ENCODE data around the gene ATG14.
"Not testable (repeated sequence)": the region's sequence is repeated elsewhere in the genome, so short reads cannot be mapped to it uniquely, and the experiment has no call there.

Gene ATG14, protein sequence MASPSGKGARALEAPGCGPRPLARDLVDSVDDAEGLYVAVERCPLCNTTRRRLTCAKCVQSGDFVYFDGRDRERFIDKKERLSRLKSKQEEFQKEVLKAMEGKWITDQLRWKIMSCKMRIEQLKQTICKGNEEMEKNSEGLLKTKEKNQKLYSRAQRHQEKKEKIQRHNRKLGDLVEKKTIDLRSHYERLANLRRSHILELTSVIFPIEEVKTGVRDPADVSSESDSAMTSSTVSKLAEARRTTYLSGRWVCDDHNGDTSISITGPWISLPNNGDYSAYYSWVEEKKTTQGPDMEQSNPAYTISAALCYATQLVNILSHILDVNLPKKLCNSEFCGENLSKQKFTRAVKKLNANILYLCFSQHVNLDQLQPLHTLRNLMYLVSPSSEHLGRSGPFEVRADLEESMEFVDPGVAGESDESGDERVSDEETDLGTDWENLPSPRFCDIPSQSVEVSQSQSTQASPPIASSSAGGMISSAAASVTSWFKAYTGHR

DNA sequence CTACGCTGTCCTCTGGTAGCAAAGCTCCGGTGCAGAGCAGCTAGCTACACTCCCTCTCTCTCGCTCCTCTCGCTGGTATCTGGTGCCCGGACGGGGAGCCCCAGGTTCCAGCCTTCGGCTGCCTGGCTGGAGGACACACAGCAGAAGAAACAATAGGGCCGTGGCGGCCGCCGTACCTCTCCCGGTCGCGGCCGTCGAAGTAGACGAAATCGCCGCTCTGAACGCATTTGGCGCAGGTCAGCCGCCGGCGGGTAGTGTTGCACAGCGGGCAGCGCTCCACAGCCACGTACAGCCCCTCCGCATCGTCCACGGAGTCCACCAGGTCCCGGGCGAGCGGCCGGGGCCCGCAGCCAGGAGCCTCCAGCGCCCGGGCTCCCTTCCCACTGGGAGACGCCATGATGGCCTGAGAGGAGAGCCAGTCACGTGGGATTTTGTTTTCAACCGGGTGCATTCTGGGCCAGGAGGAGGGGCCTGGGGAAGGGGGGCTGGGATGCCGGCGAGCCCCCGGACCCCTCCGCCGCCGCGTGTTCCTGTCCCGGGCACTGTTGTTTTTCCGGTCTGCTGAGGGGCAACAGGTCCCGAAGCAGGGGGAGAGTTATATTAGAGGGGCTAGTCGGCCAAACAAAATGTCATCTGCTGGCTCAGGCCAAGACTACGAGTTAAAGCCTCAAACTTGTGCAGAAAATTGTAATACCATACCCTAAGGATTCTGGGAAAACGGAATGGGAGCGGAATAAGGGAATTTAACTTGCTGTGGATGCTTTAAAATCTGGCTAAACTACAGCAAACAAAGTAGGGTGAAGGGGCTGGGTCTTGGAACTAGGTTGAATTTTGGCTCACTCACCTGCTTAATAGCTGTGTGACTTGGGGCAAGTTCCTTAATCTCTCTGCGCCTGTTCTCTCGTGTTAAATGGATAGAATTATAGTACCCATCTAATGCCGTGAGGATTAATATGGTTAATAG lies at the start of gene ATG14:
ATG14 (minus strand) TSS at position 405 of the 964 bp plus-strand sequence; CDS start at position 397, 8 bp downstream.
- DNase-seq, result peak; percentile 75 to 76

DNA sequence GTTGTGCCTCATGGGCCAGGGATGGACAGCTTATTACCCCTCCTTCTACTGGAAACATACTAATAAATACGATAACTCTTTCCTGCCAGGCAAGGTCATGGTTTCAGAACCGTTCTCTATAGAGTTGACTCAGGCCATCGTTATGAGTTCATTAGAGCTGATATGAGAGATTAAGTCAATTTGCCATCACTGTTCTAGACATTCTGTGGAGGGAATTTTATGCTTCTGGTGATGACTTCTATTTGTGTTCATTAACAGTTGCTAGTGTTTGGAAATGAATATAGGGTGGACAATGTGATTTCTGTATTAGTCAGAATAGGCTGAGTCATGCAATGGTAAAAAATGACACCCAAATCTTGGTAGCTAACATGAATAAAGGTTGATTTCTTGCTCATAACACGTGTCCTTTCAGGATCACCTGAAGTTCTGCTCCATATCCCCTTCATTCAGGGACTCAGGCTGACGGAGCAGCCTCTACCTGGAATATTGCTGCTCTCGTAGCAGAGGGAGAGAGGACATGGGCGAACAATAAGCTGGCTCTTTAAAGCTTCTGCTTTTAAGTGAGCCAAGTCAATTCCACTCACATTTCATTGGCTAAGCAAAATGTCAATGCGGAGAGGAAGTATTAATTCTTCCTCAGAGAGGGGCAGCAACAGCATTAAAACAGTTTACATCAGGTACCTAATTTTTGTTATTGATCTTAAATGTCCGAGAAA lies 47.3 kb upstream of the ATG14 start:
- DNase-seq, result no peak

DNA sequence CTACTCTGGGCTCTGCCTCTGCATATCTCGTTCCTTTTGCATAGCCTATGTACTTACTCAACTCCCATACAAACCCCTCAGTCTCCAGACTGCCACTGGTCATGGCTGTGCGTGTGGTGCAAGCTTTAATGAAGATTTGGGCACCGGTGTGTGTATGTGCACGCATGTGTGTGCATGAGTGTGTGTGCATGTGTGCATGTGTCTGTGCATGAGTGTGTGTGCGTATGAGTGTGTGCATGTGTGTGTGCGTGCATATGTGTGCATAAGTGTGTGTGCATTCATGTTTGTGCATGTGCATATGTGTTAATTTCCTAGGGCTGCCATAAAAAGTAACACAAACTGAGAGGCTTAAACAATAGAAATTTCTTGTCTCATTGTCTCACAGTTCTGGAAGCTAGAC lies 45.9 kb upstream of the ATG14 start:
- no peak for DNase-seq

DNA sequence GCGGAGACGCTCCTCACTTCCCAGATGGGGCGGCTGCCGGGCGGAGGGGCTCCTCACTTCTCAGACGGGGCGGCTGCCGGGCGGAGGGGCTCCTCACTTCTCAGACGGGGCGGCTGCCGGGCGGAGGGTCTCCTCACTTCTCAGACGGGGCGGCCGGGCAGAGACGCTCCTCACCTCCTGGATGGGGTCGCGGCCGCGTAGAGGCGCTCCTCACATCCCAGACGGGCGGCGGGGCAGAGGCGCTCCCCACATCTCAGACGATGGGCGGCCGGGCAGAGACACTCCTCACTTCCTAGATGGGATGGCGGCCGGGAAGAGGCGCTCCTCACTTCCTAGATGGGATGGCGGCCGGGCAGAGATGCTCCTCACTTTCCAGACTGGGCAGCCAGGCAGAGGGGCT lies 44.8 kb upstream of the ATG14 start:
- DNase-seq, result not testable (repeated sequence)

DNA sequence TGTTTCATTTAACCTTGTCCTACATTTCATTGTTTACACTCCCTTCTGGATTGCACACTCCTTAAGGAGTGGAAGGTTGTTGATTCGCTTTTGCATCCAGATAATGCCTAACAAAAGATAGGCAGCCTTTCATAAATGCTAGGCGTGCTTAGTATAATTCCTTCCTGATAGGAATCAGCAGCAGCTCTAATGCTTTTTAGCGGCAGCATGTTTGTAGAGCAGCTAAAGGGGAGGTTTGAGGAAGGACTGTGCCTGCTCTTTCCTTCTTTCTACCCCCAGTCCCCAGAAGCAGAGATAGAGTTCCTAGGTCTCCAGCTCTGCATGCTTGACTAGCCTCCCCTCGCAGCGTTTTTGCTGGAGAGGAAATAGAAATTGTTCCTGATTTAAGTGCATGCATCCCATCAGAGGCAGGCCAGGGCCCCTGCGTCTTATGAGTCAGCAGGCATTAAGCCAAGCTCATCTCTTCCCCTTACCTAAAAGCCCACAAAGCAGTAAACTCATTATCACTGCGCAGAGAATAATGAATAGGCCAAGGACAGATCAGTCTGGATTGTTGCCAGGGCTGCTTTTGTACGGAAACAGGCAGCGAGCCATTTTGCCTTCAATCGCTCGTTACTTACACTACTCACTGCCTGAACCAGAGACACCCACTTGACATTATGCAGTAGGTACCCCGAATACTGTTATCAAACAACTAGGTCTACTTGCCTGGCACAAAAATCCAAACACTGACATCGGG lies 42.8 kb upstream of the ATG14 start:
- peak in 1 of 2 donors; percentile 15 for DNase-seq

DNA sequence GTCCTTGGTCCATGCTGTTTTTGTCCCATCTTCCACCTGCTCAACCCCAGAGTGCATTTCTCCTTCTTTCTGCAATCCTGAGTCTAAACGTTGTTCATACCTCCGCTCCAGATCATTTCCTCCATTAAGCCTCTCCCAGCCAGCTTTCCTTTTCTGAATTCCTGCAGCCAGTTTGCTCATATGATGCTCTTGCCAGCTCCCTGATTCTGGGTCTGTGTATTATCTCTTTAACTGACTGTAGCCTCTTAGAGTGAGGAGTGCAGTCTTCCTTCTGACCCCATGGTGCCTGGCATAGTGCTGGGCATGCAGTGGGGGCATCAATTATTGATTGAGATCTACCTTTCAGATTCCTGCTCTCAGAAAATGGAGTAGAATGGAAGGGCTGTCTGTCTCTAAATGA lies 40.3 kb upstream of the ATG14 start:
- no peak for DNase-seq

DNA sequence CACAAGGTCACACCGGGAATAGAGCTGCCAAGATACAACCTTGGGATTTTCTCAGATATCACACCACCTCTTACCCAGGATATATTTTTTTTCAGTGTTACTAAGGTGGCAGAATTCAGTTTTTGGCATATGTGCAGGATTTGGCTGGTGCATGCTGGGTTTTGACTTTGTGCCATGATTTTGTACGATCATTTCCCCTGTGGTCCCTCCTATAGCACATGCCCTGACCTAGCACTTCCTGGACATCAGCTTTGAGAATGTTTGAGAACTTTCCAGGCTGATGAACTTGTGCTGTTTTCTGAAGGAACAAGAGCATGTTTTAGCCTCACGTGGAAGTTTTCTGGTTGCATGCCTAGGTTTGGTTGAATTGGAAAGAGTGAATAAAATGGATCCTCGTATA lies 39.8 kb upstream of the ATG14 start:
- no peak for DNase-seq

DNA sequence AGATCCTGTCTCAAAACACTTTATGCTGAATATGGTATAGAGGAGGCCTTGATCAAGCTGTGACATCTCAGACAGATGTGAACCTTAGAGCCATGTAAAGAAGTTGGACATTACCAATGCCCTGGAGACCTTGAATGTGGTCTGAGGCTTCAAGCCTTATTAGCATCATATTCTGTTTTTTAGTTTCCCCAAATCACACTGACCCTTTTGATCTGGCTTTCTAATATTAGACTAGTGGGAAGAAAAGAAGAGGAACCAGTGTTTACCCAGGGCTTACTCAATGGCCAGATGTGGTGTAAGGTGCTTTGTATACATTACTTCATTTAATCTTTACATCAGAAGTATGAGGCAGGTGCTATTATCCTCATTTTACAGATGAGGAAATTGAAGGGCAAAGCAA lies 39.4 kb upstream of the ATG14 start:
- no peak for DNase-seq

DNA sequence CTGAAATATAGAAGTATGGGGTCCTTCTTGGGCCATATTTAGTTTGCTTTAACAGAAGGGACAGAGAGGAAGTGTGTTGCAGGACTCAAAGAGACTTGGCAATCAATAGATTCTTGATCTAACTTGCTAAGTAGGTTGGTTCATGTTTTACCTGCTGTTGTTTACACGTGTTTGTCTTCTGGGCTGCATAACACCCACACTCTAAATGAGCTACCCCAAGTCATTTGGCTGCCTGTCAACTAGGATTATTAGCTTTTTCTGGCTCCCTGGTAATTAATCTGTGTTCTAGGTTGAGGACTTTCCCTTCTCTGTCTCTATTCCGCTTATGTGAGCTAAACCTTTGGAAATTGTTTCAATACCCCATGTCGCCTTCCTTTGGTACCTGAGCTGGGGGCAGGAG lies 38.9 kb upstream of the ATG14 start:
- DNase-seq, result no peak

DNA sequence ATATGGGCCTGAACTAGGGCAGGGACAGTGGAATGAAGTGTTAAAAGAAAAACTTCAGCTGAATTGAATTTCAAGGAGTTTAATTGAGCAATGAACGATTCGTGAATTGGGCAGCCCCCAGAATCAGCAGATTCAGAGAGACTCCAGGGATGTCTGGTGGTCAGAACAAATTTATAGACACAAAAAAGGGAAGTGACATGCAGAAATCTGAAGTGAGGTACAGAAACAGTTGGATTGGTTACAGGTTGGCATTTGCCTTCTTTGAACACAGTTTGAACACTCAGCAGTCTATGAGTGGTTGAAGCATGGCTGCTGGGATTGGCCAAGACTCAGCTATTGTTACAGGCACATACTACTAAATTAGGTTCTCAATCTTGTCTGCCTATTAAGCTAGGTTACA lies 38.5 kb upstream of the ATG14 start:
- no peak for DNase-seq

DNA sequence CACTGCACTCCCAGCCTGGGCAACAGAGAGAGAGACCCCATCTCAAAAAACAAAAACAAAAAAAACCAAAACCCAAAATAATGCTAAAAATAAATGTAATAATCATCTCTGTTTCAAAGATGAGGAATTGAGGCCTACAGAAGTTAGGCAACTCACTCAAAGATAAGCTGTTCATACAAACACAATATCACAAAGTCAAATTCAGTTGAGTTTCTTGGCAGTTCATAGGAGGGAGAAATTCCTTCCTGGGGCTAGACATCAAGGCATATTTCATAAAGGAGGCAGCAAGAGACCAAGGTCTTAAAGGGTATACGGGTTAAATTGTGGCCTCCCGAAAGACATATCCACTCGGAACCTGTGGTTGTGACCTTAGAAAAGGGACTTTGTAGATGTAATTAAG lies 37.5 kb upstream of the ATG14 start:
- no peak for DNase-seq

DNA sequence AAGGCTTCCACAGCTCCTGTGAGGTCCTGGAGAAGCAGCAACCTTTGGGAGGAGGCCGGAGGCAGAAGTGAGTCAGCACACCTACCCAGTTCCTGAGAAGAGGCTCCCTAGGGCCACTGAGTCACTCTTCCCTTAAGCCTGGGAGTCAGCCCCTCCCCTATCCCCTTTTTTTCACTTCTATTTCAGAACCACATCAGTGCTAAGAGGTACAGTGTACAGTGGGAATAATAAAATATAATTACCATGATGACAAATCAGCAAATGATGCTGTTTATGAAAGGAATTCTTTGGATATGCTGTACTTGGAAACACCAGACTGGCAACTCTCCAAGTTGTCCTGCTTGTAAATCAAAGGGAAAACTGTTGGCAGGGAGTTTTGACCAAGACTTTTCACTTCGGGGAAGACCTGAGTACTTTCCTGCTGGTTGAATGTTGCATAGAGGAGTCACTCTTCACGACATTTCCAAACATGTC lies 36.5 kb upstream of the ATG14 start:
- DNase-seq, result no peak

DNA sequence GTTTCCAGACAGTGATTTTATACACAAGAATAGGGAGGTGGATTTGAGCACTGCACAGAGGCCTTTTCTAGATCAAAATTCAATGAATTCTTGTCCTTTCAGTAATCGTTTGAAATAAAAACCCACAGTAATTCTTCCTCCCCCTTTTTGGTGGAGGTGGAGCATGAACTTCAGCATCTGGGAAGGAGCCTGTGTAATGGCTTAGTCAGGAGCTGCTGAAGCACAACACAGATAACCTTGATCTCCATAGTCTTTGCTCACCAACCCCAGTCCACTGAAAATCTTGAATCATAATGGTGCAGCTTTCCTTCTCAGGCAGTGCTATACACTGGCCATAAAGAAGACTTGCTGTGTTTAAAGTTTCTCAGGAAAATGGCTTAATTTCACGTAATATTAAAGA lies 35.2 kb upstream of the ATG14 start:
- no peak for DNase-seq

DNA sequence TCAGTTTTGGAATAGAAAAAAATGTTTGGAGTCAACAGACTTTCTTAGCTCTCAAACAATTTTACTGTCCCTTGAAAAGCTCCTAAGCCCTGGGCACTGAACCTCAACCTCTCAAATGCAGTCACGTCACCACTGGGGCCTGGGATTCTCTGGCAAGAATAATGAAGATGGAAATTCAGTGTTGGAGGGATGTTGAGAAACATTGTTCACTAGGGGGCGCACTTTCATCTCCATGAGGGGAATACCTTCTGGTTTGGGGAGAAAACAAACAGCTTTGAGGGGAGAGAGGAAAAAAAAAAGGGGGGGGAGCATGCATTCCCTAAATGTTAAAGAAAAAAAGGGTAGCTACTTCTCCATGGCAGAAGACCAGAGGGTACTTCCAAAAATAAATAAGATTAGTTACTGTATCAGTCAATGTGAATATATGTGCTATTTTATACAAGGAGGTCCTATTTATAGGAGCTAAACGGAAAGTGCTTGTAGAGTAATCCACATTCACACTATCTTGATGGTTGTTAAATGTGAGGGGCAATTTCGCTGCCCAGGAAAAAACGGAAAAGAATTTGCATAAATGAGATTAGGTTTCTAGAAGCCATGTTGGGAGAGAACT lies 34.6 kb upstream of the ATG14 start:
- peak; percentile 23 to 58 for DNase-seq

DNA sequence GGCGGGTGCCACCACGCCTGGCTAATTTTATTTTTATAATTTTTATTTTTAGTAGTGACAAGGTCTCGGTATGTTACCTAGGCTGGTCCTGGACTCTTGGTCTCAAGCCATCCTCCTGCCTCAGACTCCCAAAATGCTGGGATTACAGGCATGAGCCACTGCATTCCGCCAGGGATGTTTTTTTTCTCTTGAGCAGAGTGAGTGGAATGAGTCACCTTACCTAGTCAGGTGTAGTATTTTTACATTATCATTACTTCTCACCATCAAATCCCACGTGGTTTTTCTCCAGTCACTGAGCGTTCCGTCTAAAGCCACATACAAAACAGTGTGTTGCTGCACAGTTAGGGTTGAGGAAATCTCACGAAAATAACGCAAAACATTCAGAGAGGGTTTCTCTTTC lies 29.7 kb upstream of the ATG14 start:
- no peak for DNase-seq

DNA sequence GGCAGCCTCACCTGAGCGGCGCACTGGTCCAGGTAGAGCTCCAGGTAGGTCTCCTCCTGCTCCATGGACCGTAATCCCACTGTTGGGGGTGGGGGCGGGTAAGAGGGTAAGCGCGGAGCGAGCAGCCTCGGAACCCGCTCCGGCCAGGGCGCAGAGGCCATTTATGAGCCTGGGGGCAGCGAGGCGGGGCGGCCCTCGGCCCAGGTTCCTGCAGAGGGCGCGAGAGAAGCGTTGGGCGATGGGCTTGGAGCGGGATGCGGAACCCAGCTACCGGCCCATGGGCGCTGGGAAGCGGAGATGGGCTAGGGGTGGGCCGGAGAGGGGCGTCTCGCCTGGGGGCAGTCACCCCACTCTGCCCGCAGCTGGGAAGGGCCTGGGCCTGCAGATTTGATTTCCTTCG lies 28.8 kb upstream of the ATG14 start, which contains the start of gene TBPL2:
TBPL2 (minus strand) TSS at position 232 of the 400 bp plus-strand sequence; CDS start at position 65, 167 bp downstream.
- no peak for DNase-seq

DNA sequence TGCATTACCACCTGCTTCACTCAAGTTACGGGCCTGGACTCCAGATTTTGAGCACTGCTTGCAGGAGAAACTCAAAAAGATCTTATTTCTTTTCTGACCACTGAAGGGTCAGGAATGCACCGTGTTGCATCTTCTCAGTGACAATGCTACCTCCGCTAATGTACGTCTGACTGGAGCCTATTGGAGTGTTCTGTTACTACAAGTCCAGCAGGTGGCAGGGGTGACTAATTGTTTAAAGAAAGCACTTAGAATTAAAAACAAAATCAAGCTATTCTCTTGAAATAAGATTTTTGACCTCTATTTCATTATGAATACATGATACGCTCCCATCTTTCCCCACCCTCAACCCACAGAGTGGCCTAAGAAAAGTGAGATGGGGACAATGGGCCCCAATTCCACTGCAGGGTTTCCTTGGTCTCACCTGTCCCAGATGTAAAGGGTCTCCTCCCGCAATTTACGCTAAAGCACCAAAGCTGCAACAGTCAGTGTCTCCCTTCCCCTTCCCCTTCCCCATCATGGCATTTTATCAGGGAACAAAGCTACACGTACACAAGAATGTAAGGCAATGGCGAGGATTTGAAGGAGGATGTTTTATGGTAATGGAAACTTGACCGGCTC lies 26.5 kb upstream of the ATG14 start:
- peak in 1 of 2 donors; percentile 5 for DNase-seq

DNA sequence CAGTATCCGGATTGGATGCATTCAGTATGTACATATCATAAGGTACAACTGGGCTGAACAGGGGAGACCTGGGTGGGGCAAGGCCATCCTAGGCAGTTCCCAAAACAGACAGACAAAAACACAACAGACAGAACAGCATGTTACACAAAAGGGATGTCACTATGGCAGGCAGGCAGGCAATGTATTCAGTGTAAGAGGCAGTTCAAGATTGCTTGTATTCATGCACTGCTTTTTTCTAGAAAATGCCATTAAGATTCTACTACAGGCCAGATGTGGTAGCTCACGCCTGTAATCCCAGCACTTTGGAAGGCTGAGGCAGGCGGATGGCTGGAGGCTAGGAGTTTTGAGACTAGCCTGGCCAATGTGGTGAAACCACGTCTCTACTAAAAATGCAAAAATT lies 25.3 kb upstream of the ATG14 start:
- no peak for DNase-seq

DNA sequence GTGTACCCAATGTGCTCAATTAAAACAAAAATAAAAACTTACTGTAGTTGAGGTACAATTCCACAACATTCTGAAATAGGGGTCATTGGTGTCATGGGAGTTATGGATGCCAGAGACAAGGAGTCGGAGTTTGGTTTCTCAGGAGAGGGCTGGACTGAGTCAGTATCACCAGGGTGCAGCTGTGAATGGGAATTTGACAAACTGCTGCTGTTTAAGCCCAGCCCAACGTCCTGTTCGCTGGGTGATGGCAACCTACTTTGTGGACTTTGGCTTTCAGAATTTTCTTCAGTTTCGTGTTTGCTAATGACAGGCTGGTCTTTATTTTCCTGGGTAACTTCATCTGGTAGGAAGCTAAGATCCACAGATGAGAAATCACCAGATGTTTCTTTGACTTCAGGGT lies 24.9 kb upstream of the ATG14 start:
- DNase-seq, result no peak

DNA sequence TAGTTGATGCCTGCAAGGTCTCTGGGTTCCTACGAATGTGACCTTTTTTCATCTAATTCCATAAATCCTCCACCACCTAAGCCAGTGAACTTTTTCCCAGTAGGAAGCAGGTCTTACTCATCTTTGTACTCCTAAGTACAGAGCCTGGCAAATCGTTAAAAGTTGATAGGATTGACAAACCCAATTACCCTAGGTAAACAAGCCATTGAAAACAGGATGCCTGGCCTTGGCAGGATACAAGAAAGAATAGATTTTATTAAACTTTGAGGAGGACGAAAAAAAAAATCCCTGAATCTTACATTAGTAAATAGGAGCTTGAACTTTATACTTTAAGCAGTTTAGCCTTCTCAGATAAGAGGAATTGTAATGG lies 23.2 kb upstream of the ATG14 start:
- DNase-seq, result no peak
